Measurements from ENCODE around the gene KMO.

The KMO gene

GRCh38 chr1:241532162-241532531 lies at the start of gene KMO:
Gene KMO, plus strand, starts transcription at chr1:241532378. Its CDS starts 67 bp downstream, at chr1:241532445.
- Histone ChIP-seq H3K9ac (ENCODE audit: low read depth, low read length) (peak within 1 kb of the TSS; percentile 60), H3K36me3 (ENCODE audit: insufficient read depth, low read length) (no peaks in the 10 kb centered on the region), H3K4me3 (ENCODE audit: low read depth in 1 of 2, low read length in 2 of 2) (peak within 1 kb of the TSS; percentile 68 to 69), H3K9me3 (ENCODE audit: insufficient read depth, low read length, severe bottlenecking) (no peaks in the 10 kb centered on the region), H4K20me1 (ENCODE audit: insufficient read depth, low read length) (no peaks in the 10 kb centered on the region), H3K27ac (ENCODE audit: low read length) (peak within 1 kb of the TSS; percentile 69), H2AFZ (ENCODE audit: low read depth, low read length) (peak within 1 kb of the TSS; percentile 88), H3K79me2 (ENCODE audit: insufficient read depth, low read length) (no peaks in the 10 kb centered on the region), H3K4me1 (ENCODE audit: insufficient read depth, low read length) (peaks cover 10% of the 10 kb centered on the region), H3K27me3 (ENCODE audit: insufficient read depth, low read length, poor library complexity) (peaks cover 29% of the 10 kb centered on the region), H3K4me2 (ENCODE audit: insufficient read depth, low read length) (peak within 1 kb of the TSS; percentile 71)
- TF ChIP-seq CTCF (IDR thresholded peaks at IDR 0.05; ENCODE audit: borderline replicate concordance, extremely low read depth, low read length, poor library complexity, severe bottlenecking) (no peak), EZH2 (IDR thresholded peaks at IDR 0.05; ENCODE audit: borderline replicate concordance, low read depth, low read length, severe bottlenecking) (no peak)
- DNase-seq (no peak), ATAC-seq (ENCODE audit: insufficient read depth, low read depth) (peak; percentile 60)

- H3K79me2 ChIP-seq (ENCODE audit: insufficient read depth, low read length), result no peaks in the 10 kb centered on the region
- H3K27ac ChIP-seq (ENCODE audit: low read length), result no peak overlapping the region
- no peak overlapping the region for H3K4me2 ChIP-seq (ENCODE audit: insufficient read depth, low read length)
- H3K4me3 ChIP-seq (ENCODE audit: low read depth in 1 of 2, low read length in 2 of 2), result no peak overlapping the region
- ATAC-seq (ENCODE audit: insufficient read depth, low read depth), result no peak
- no peaks in the 10 kb centered on the region for H3K9me3 ChIP-seq (ENCODE audit: insufficient read depth, low read length, severe bottlenecking)
- no peak overlapping the region for H2AFZ ChIP-seq (ENCODE audit: low read depth, low read length)
- no peak for TF ChIP-seq EZH2 (IDR thresholded peaks at IDR 0.05; ENCODE audit: borderline replicate concordance, low read depth, low read length, severe bottlenecking)
- no peak for TF ChIP-seq CTCF (IDR thresholded peaks at IDR 0.05; ENCODE audit: borderline replicate concordance, extremely low read depth, low read length, poor library complexity, severe bottlenecking)
- H3K4me1 ChIP-seq (ENCODE audit: insufficient read depth, low read length), result no peaks in the 10 kb centered on the region
- no peak overlapping the region for H3K9ac ChIP-seq (ENCODE audit: low read depth, low read length)
- H3K27me3 ChIP-seq (ENCODE audit: insufficient read depth, low read length, poor library complexity), result no peaks in the 10 kb centered on the region
- DNase-seq, result no peak
- H4K20me1 ChIP-seq (ENCODE audit: insufficient read depth, low read length), result no peaks in the 10 kb centered on the region
- no peaks in the 10 kb centered on the region for H3K36me3 ChIP-seq (ENCODE audit: insufficient read depth, low read length)
Observed at GRCh38 chr1:241482761-241483250, 49.4 kb upstream of the KMO start.

DNA sequence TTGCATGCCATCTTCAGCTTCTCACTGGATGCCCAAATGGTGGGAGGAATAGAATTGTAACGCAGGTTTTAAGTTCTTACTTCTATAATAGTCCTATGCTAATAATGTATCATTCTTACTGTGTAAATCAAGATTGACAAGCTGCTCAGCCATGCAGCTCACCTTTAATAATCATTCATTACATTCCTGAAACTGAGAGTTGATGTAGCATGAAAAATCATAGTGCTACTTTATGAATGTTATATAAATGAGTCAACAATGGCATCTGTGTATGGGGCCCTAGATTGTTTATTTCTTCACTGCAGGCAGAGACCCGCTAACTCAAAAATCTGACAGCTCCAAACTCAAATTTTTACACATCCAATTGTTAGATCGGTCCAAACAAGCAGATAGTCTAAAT lies 47.0 kb upstream of the KMO start:
- Histone ChIP-seq H3K27ac (ENCODE audit: low read length) (no peak overlapping the region), H3K9ac (ENCODE audit: low read depth, low read length) (no peak overlapping the region), H3K4me1 (ENCODE audit: insufficient read depth, low read length) (no peaks in the 10 kb centered on the region), H3K4me3 (ENCODE audit: low read depth in 1 of 2, low read length in 2 of 2) (no peak overlapping the region), H3K36me3 (ENCODE audit: insufficient read depth, low read length) (no peaks in the 10 kb centered on the region), H3K9me3 (ENCODE audit: insufficient read depth, low read length, severe bottlenecking) (no peaks in the 10 kb centered on the region), H2AFZ (ENCODE audit: low read depth, low read length) (no peak overlapping the region), H3K27me3 (ENCODE audit: insufficient read depth, low read length, poor library complexity) (no peaks in the 10 kb centered on the region), H3K4me2 (ENCODE audit: insufficient read depth, low read length) (no peak overlapping the region), H4K20me1 (ENCODE audit: insufficient read depth, low read length) (no peaks in the 10 kb centered on the region), H3K79me2 (ENCODE audit: insufficient read depth, low read length) (no peaks in the 10 kb centered on the region)
- TF ChIP-seq EZH2 (IDR thresholded peaks at IDR 0.05; ENCODE audit: borderline replicate concordance, low read depth, low read length, severe bottlenecking) (no peak), CTCF (IDR thresholded peaks at IDR 0.05; ENCODE audit: borderline replicate concordance, extremely low read depth, low read length, poor library complexity, severe bottlenecking) (no peak)
- ATAC-seq (ENCODE audit: insufficient read depth, low read depth) (no peak), DNase-seq (no peak)

- Histone ChIP-seq H3K4me2 (ENCODE audit: insufficient read depth, low read length) (no peak overlapping the region), H3K79me2 (ENCODE audit: insufficient read depth, low read length) (no peaks in the 10 kb centered on the region), H3K4me3 (ENCODE audit: low read depth in 1 of 2, low read length in 2 of 2) (no peak overlapping the region), H3K36me3 (ENCODE audit: insufficient read depth, low read length) (no peaks in the 10 kb centered on the region), H3K9ac (ENCODE audit: low read depth, low read length) (no peak overlapping the region), H3K27me3 (ENCODE audit: insufficient read depth, low read length, poor library complexity) (no peaks in the 10 kb centered on the region), H3K27ac (ENCODE audit: low read length) (no peak overlapping the region), H3K4me1 (ENCODE audit: insufficient read depth, low read length) (no peaks in the 10 kb centered on the region), H4K20me1 (ENCODE audit: insufficient read depth, low read length) (no peaks in the 10 kb centered on the region), H2AFZ (ENCODE audit: low read depth, low read length) (no peak overlapping the region), H3K9me3 (ENCODE audit: insufficient read depth, low read length, severe bottlenecking) (no peaks in the 10 kb centered on the region)
- ATAC-seq (ENCODE audit: insufficient read depth, low read depth) (peak; percentile 65), DNase-seq (no peak)
- TF ChIP-seq EZH2 (IDR thresholded peaks at IDR 0.05; ENCODE audit: borderline replicate concordance, low read depth, low read length, severe bottlenecking) (no peak), CTCF (IDR thresholded peaks at IDR 0.05; ENCODE audit: borderline replicate concordance, extremely low read depth, low read length, poor library complexity, severe bottlenecking) (peak; percentile 55)
Observed at GRCh38 chr1:241485554-241485992, 46.6 kb upstream of the KMO start.

All from DND-41 (cell line).